GM06990 (cell line): ENCODE results near the gene CACNA1E.

Source experiments
- DNase-seq: peaks from one replicate; pipeline ENCODE4 v3.0.0-alpha.2; 2011; ENCODE audit not compliant: insufficient read length; ENCODE audit errors: extremely low read depth
- H3K27me3 ChIP-seq: replicated peaks from 2 replicates; pipeline ENCODE4 v1.6.0; 2011; ENCODE audit warnings: low read length; ENCODE audit not compliant: control insufficient read depth, insufficient read depth
- H3K36me3 ChIP-seq: 2 replicates; pipeline ENCODE4 v1.5.1; 2011; ENCODE audit warnings: low read length; ENCODE audit not compliant: control insufficient read depth, insufficient read depth
- H3K4me3 ChIP-seq: replicated peaks from 2 replicates; pipeline ENCODE4 v1.5.1; 2011; ENCODE audit warnings: low read depth, mild to moderate bottlenecking, control low read depth, low read length
- CTCF ChIP-seq: IDR thresholded peaks from 2 replicates; pipeline ENCODE4 v1.5.1; 2011; ENCODE audit warnings: low read length, control low read depth, mild to moderate bottlenecking, inconsistent platforms; ENCODE audit not compliant: insufficient read depth, poor library complexity, severe bottlenecking

Gene CACNA1E

GRCh38 chr1:181603735-181604410, 120.6 kb downstream of the CACNA1E start:
- Histone ChIP-seq H3K36me3 (no peaks in the 10 kb centered on the region; the same call in 1 of the 2 replicates), H3K4me3 (no peak overlapping the region), H3K27me3 (no peaks in the 10 kb centered on the region)
- no peak for DNase-seq
- TF ChIP-seq CTCF: no peak

DNA sequence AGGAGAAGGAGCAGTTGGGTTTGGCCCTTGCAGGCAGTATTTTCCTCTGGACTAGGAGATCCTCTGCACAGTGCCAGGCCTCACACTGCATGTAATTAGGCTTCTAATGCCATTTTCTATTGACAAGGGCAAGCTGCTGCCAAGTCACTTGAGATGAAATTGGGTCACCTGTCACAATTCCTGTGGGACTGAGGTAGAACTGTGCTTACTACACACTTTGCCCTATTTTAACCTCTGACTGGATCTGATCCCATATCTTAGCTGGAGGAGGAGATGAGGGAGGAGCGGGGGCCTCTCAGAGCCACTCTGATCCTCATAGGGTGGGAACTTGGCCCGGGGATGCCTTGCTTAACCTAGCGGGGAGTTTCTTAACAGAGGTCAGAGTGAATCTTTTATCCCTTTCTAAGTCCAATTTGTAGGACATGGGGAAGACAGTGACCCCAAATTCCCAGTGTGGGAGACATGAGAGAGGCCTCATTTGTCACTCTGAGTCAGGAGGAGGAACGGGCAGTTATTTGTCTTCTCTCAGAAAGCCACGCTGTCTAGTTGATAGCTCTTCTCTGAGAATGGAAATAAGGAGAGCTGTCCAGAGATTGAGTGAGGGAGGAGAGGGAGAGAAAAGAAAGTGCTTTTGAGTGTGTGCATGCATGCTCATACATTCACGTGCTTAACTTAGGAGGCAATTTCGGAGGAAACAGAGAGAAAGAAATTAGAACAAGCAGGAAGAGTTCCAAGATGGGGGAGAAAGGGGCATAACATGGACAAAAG, 121.3 kb downstream of the CACNA1E start:
- no peaks in the 10 kb centered on the region; the same call in 1 of the 2 replicates for H3K36me3 ChIP-seq
- H3K4me3 ChIP-seq: no peak overlapping the region
- DNase-seq: no peak
- TF ChIP-seq CTCF: no peak
- no peaks in the 10 kb centered on the region for H3K27me3 ChIP-seq

- Histone ChIP-seq H3K36me3 (no peaks in the 10 kb centered on the region; the same call in 1 of the 2 replicates), H3K4me3 (no peak overlapping the region), H3K27me3 (no peaks in the 10 kb centered on the region)
- DNase-seq: no peak
- no peak for TF ChIP-seq CTCF
Measured at GRCh38 chr1:181607524-181607923, 124.2 kb downstream of the CACNA1E start.

GRCh38 chr1:181608386-181608785, 125.1 kb downstream of the CACNA1E start:
- H3K27me3 ChIP-seq: no peaks in the 10 kb centered on the region
- no peak for TF ChIP-seq CTCF
- no peak for DNase-seq
- H3K36me3 ChIP-seq: no peaks in the 10 kb centered on the region; the same call in 1 of the 2 replicates
- H3K4me3 ChIP-seq: no peak overlapping the region

DNA sequence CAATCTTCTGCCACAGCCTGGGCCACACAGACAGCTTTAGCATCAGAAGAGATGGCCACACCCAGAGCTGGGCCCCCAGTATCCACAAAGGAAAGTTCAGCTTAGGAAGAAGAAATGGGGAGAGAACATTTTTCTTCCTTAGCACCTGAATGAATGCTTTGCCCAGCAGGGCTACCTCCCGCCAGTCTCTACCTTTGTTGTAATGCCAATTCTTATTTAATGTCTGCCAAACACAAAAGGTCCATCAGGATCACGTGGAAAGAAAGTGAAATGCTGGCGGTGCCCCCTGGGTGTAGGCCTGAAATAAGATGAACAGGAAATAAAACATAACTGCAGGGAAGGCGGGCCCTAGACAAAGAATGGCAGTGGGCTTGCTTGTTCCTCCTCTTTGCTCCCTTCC, 125.6 kb downstream of the CACNA1E start:
- no peak for DNase-seq
- no peak overlapping the region for H3K4me3 ChIP-seq
- no peaks in the 10 kb centered on the region for H3K27me3 ChIP-seq
- no peaks in the 10 kb centered on the region; the same call in 1 of the 2 replicates for H3K36me3 ChIP-seq
- TF ChIP-seq CTCF: no peak
